SKM-1 treated with dmso at 0.1 percent for 144 hours (cell line): ENCODE measurements around the gene CATSPERE.
A peak's percentile ranks its signal among the peaks of the same experiment; 100 is the strongest.

ENCODE experiments used
- DNase-seq: peaks from one replicate; lab custom pipeline; 2025; ENCODE audit not compliant: unreplicated experiment; lab: John Stamatoyannopoulos, UW

The CATSPERE gene

GRCh38 chr1:244461245-244462071, at the start of gene CATSPERE:
Gene CATSPERE (plus strand): TSS chr1:244461273. CDS start chr1:244461430, 157 bp downstream.
- DNase-seq = peak; percentile 80

GRCh38 chr1:244412176-244412575, 48.9 kb upstream of the CATSPERE start:
- no peak for DNase-seq

GRCh38 chr1:244413736-244414135, 47.3 kb upstream of the CATSPERE start:
- no peak for DNase-seq

- DNase-seq = no peak
Observed at GRCh38 chr1:244414543-244414942, 46.5 kb upstream of the CATSPERE start.

GRCh38 chr1:244419024-244419423, 42.0 kb upstream of the CATSPERE start:
- DNase-seq = no peak

- DNase-seq = no peak
Observed at GRCh38 chr1:244422174-244422573, 38.9 kb upstream of the CATSPERE start.

GRCh38 chr1:244424649-244425334, 36.3 kb upstream of the CATSPERE start:
- DNase-seq = no peak

- no peak for DNase-seq
Observed at GRCh38 chr1:244427647-244428046, 33.4 kb upstream of the CATSPERE start.

GRCh38 chr1:244429818-244430217, 31.3 kb upstream of the CATSPERE start:
- no peak for DNase-seq

GRCh38 chr1:244431166-244431565, 29.9 kb upstream of the CATSPERE start:
- no peak for DNase-seq

GRCh38 chr1:244435562-244436205, 25.4 kb upstream of the CATSPERE start:
- no peak for DNase-seq

- no peak for DNase-seq
Observed at GRCh38 chr1:244436336-244437085, 24.6 kb upstream of the CATSPERE start.

- no peak for DNase-seq
Observed at GRCh38 chr1:244437086-244437468, 24.0 kb upstream of the CATSPERE start.

- DNase-seq = no peak
Observed at GRCh38 chr1:244439391-244440032, 21.6 kb upstream of the CATSPERE start.

GRCh38 chr1:244442850-244443249, 18.2 kb upstream of the CATSPERE start:
- no peak for DNase-seq

- no peak for DNase-seq
Observed at GRCh38 chr1:244444854-244445253, 16.2 kb upstream of the CATSPERE start.

GRCh38 chr1:244445320-244446181, 15.5 kb upstream of the CATSPERE start:
- no peak for DNase-seq

- DNase-seq = no peak
Observed at GRCh38 chr1:244447024-244447423, 14.0 kb upstream of the CATSPERE start.

GRCh38 chr1:244447552-244447951, 13.5 kb upstream of the CATSPERE start:
- DNase-seq = no peak
